Measurements from ENCODE around the gene PPP2R5D.
"Not testable (repeated sequence)": the region's sequence is repeated elsewhere in the genome, so short reads cannot be mapped to it uniquely, and the experiment has no call there.

The PPP2R5D gene

GRCh38 chr6:43038727-43039126, 54.4 kb downstream of the PPP2R5D start:
- H3K4me1 ChIP-seq (ENCODE audit: insufficient read depth, insufficient read length) = no peaks in the 10 kb centered on the region
- H3K9me3 ChIP-seq (ENCODE audit: insufficient read depth, low read length) = no peaks in the 10 kb centered on the region
- peaks cover 77% of the 10 kb centered on the region for H3K36me3 ChIP-seq (ENCODE audit: insufficient read depth, insufficient read length, low read length)
- no peak overlapping the region for H3K4me3 ChIP-seq (ENCODE audit: insufficient read length, low read depth)
- no peaks in the 10 kb centered on the region for H3K27me3 ChIP-seq (ENCODE audit: insufficient read depth, insufficient read length)
- TF ChIP-seq YY1 (IDR thresholded peaks at IDR 0.05; ENCODE audit: insufficient read depth, insufficient read length) (no peak), ZNF274 (IDR thresholded peaks at IDR 0.05; ENCODE audit: low read depth, low read length) (no peak), SUZ12 (IDR thresholded peaks at IDR 0.05; ENCODE audit: extremely low read depth, insufficient read depth, insufficient read length) (no peak)
- H3K9ac ChIP-seq (ENCODE audit: insufficient read length, low read depth) = no peak overlapping the region
- DNase-seq (ENCODE audit: low read depth, low spot score) = no peak

- H3K36me3 ChIP-seq (ENCODE audit: insufficient read depth, insufficient read length, low read length) = peaks cover 77% of the 10 kb centered on the region
- H3K4me3 ChIP-seq (ENCODE audit: insufficient read length, low read depth) = no peak overlapping the region
- no peak overlapping the region for H3K9ac ChIP-seq (ENCODE audit: insufficient read length, low read depth)
- H3K9me3 ChIP-seq (ENCODE audit: insufficient read depth, low read length) = no peaks in the 10 kb centered on the region
- TF ChIP-seq YY1 (IDR thresholded peaks at IDR 0.05; ENCODE audit: insufficient read depth, insufficient read length) = no peak
- TF ChIP-seq ZNF274 (IDR thresholded peaks at IDR 0.05; ENCODE audit: low read depth, low read length) = no peak
- no peak for TF ChIP-seq SUZ12 (IDR thresholded peaks at IDR 0.05; ENCODE audit: extremely low read depth, insufficient read depth, insufficient read length)
- no peaks in the 10 kb centered on the region for H3K4me1 ChIP-seq (ENCODE audit: insufficient read depth, insufficient read length)
- no peak for DNase-seq (ENCODE audit: low read depth, low spot score)
- H3K27me3 ChIP-seq (ENCODE audit: insufficient read depth, insufficient read length) = no peaks in the 10 kb centered on the region
Measured at GRCh38 chr6:43040542-43041257, 56.3 kb downstream of the PPP2R5D start.

DNA sequence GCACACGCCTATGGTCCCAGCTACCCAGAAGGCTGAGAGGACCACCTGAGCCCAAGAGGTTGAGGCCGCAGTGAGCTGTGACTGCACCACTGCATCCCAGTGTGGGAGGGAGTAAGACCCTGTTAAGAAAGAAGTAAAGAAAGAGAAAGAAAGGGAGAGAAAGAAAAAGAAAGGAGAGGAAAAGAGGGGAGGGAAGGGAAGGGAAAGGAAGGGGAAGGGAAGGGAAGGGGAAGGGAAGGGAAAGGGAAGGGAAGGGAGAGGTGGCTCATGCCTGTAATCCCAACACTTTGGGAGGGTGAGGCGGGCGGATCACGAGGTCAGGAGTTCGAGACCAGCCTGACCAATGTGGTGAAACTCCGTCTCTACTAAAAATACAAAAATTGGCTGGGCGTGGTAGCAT, 57.1 kb downstream of the PPP2R5D start:
- not testable (repeated sequence) for H3K4me1 ChIP-seq (ENCODE audit: insufficient read depth, insufficient read length); DNase-seq (ENCODE audit: low read depth, low spot score); H3K9me3 ChIP-seq (ENCODE audit: insufficient read depth, low read length); H3K9ac ChIP-seq (ENCODE audit: insufficient read length, low read depth); H3K27me3 ChIP-seq (ENCODE audit: insufficient read depth, insufficient read length); H3K4me3 ChIP-seq (ENCODE audit: insufficient read length, low read depth)
- peaks cover 80% of the 10 kb centered on the region for H3K36me3 ChIP-seq (ENCODE audit: insufficient read depth, insufficient read length, low read length)

GRCh38 chr6:43043310-43043709, 58.9 kb downstream of the PPP2R5D start:
- no peak for DNase-seq (ENCODE audit: low read depth, low spot score)
- Histone ChIP-seq H3K9me3 (ENCODE audit: insufficient read depth, low read length) (no peaks in the 10 kb centered on the region), H3K4me1 (ENCODE audit: insufficient read depth, insufficient read length) (no peaks in the 10 kb centered on the region), H3K4me3 (ENCODE audit: insufficient read length, low read depth) (no peak overlapping the region), H3K27me3 (ENCODE audit: insufficient read depth, insufficient read length) (no peaks in the 10 kb centered on the region), H3K9ac (ENCODE audit: insufficient read length, low read depth) (no peak overlapping the region), H3K36me3 (ENCODE audit: insufficient read depth, insufficient read length, low read length) (peaks cover 80% of the 10 kb centered on the region)
- no peak for TF ChIP-seq YY1 (IDR thresholded peaks at IDR 0.05; ENCODE audit: insufficient read depth, insufficient read length)
- TF ChIP-seq ZNF274 (IDR thresholded peaks at IDR 0.05; ENCODE audit: low read depth, low read length) = no peak
- TF ChIP-seq SUZ12 (IDR thresholded peaks at IDR 0.05; ENCODE audit: extremely low read depth, insufficient read depth, insufficient read length) = no peak

DNA sequence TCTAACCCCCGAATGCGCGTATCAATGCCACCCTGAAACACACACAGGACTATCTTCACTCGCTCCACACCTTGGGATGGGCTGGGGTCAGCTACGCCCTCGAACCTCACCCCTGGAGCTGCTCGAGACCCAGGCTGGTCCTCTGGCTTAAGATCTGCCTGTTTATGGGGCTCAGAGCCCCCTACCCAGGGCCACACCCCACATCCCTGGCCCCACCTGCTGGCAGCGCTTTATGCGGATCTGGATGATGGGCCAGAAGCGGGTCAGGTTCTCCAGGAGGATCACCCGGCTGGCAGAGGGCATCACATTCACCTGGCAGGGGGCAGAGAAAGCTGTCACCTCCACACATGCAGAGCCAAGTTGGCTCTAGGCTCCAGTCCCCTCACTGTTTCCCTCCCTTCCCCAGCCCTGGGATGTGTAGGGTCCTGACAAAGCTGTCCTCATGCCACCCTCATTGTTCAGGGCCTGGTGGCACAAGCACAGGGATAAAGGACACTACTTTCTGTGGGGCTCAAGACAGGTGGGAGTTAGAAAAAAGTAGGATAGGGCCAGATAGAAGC, 61.1 kb downstream of the PPP2R5D start:
- TF ChIP-seq YY1 (IDR thresholded peaks at IDR 0.05; ENCODE audit: insufficient read depth, insufficient read length) (no peak), ZNF274 (IDR thresholded peaks at IDR 0.05; ENCODE audit: low read depth, low read length) (no peak), SUZ12 (IDR thresholded peaks at IDR 0.05; ENCODE audit: extremely low read depth, insufficient read depth, insufficient read length) (no peak)
- H3K27me3 ChIP-seq (ENCODE audit: insufficient read depth, insufficient read length) = no peaks in the 10 kb centered on the region
- no peaks in the 10 kb centered on the region for H3K9me3 ChIP-seq (ENCODE audit: insufficient read depth, low read length)
- peaks cover 79% of the 10 kb centered on the region for H3K36me3 ChIP-seq (ENCODE audit: insufficient read depth, insufficient read length, low read length)
- no peaks in the 10 kb centered on the region for H3K4me1 ChIP-seq (ENCODE audit: insufficient read depth, insufficient read length)
- no peak overlapping the region for H3K4me3 ChIP-seq (ENCODE audit: insufficient read length, low read depth)
- no peak for DNase-seq (ENCODE audit: low read depth, low spot score)
- H3K9ac ChIP-seq (ENCODE audit: insufficient read length, low read depth) = no peak overlapping the region

- Histone ChIP-seq H3K27me3 (ENCODE audit: insufficient read depth, insufficient read length) (no peaks in the 10 kb centered on the region), H3K9me3 (ENCODE audit: insufficient read depth, low read length) (no peaks in the 10 kb centered on the region), H3K36me3 (ENCODE audit: insufficient read depth, insufficient read length, low read length) (peaks cover 84% of the 10 kb centered on the region), H3K4me1 (ENCODE audit: insufficient read depth, insufficient read length) (peaks cover 4% of the 10 kb centered on the region), H3K4me3 (ENCODE audit: insufficient read length, low read depth) (no peak overlapping the region), H3K9ac (ENCODE audit: insufficient read length, low read depth) (no peak overlapping the region)
- TF ChIP-seq ZNF274 (IDR thresholded peaks at IDR 0.05; ENCODE audit: low read depth, low read length) (no peak), YY1 (IDR thresholded peaks at IDR 0.05; ENCODE audit: insufficient read depth, insufficient read length) (no peak), SUZ12 (IDR thresholded peaks at IDR 0.05; ENCODE audit: extremely low read depth, insufficient read depth, insufficient read length) (no peak)
- DNase-seq (ENCODE audit: low read depth, low spot score) = no peak
Measured at GRCh38 chr6:43047998-43048397, 63.6 kb downstream of the PPP2R5D start.

DNA sequence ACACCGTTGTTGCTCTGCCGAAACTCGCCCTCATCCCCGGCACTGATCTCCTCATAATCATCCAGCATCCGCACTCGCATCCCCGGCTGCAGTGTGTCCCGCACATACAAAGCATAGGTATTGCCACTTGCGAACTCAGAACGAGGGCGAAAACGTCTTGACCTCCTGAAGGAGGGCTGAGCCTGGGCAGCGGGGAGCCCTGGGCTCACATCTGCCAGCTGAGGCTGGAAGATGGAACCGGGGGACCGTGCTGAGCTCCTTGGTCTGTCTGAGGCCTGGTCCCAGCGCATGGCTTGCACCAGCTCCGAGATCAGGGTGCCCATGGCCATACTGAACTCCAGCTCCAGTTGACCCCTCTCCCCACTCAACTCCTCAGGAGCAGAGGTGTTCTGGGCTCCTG, 66.6 kb downstream of the PPP2R5D start:
- Histone ChIP-seq H3K9me3 (ENCODE audit: insufficient read depth, low read length) (no peaks in the 10 kb centered on the region), H3K9ac (ENCODE audit: insufficient read length, low read depth) (no peak overlapping the region), H3K27me3 (ENCODE audit: insufficient read depth, insufficient read length) (no peaks in the 10 kb centered on the region), H3K36me3 (ENCODE audit: insufficient read depth, insufficient read length, low read length) (peaks cover 80% of the 10 kb centered on the region), H3K4me1 (ENCODE audit: insufficient read depth, insufficient read length) (peaks cover 4% of the 10 kb centered on the region), H3K4me3 (ENCODE audit: insufficient read length, low read depth) (no peak overlapping the region)
- no peak for TF ChIP-seq SUZ12 (IDR thresholded peaks at IDR 0.05; ENCODE audit: extremely low read depth, insufficient read depth, insufficient read length)
- no peak for TF ChIP-seq YY1 (IDR thresholded peaks at IDR 0.05; ENCODE audit: insufficient read depth, insufficient read length)
- TF ChIP-seq ZNF274 (IDR thresholded peaks at IDR 0.05; ENCODE audit: low read depth, low read length) = no peak
- DNase-seq (ENCODE audit: low read depth, low spot score) = no peak

All from NT2/D1 (cell line).